GM12878 (cell line): ENCODE results near the gene ZG16B.

Source experiments
- CREB1 ChIP-seq: IDR thresholded peaks from 2 replicates; pipeline ENCODE4 v1.6.1; 2012; ENCODE audit warnings: low read depth, mild to moderate bottlenecking, inconsistent platforms
- CTCF ChIP-seq, 3 experiments: IDR thresholded peaks in 2 of 3; conservative IDR thresholded peaks in 1 of 3; 2 replicates each; pipeline ENCODE4 v1.5.1; 2011; ENCODE audit warnings: low read depth in 3 of 3, low read length in 3 of 3, mild to moderate bottlenecking in 3 of 3, control low read depth in 2 of 3, moderate library complexity in 2 of 3, inconsistent platforms in 1 of 3, mixed read lengths in 1 of 3; ENCODE audit not compliant: control insufficient read depth in 2 of 3, insufficient read depth in 1 of 3; ENCODE audit errors: extremely low read depth in 1 of 3
- EED ChIP-seq: sonication (generic); IDR thresholded peaks from 2 replicates; pipeline ENCODE4 v1.6.1; 2016; ENCODE audit warnings: antibody characterized with exemption, low read depth
- ELK1 ChIP-seq: IDR thresholded peaks from 2 replicates; pipeline ENCODE4 v1.6.1; 2012; ENCODE audit warnings: low read depth, low read length, improper control_type of control experiment
- EP300 ChIP-seq, 2 experiments: fragments of 150-350 bp in 1 of 2; IDR thresholded peaks; 2 replicates each; pipeline ENCODE4 v1.6.1; 2011 to 2012; ENCODE audit warnings: low read depth in 2 of 2, low read length in 2 of 2, borderline replicate concordance in 1 of 2, improper control_type of control experiment in 1 of 2, inconsistent platforms in 1 of 2; ENCODE audit not compliant: control insufficient read depth in 1 of 2
- EZH2 ChIP-seq: IDR thresholded peaks from 2 replicates; pipeline ENCODE4 v1.6.1; 2012; ENCODE audit warnings: low read depth, mild to moderate bottlenecking, control low read depth, inconsistent platforms, low read length, borderline replicate concordance; ENCODE audit not compliant: control insufficient read depth
- LARP7 ChIP-seq: fragments of 450-650 bp; IDR thresholded peaks from 2 replicates; pipeline ENCODE4 v1.6.1; 2017; ENCODE audit warnings: mild to moderate bottlenecking
- RCOR1 ChIP-seq: conservative IDR thresholded peaks from 2 replicates; pipeline ENCODE4 v1.6.1; 2012; ENCODE audit warnings: low read depth, low read length, improper control_type of control experiment
- SIX5 ChIP-seq: IDR thresholded peaks from 2 replicates; pipeline ENCODE4 v1.6.1; 2011; ENCODE audit warnings: mild to moderate bottlenecking, low read depth, low read length, moderate library complexity; ENCODE audit not compliant: severe bottlenecking
- TARDBP ChIP-seq: IDR thresholded peaks from 2 replicates; pipeline ENCODE4 v1.6.1; 2016; ENCODE audit warnings: borderline replicate concordance
- YBX1 ChIP-seq: fragments of 450-650 bp; IDR thresholded peaks from 2 replicates; pipeline ENCODE4 v1.6.1; 2016; ENCODE audit warnings: antibody characterized with exemption
- TF ChIP-seq, protein P1 (sequence below): fragments of 450-650 bp; IDR thresholded peaks from 2 replicates; pipeline ENCODE4 v1.6.1; 2016; ENCODE audit warnings: mild to moderate bottlenecking

GRCh38 chr16:2828521-2828840, 1.6 kb upstream of the ZG16B start:
- TF ChIP-seq CTCF (IDR thresholded peaks at IDR 0.05 in 2 of 3, conservative IDR thresholded peaks at IDR 0.05 in 1 of 3; ENCODE audit: control insufficient read depth in 2 of 3, extremely low read depth in 1 of 3, insufficient read depth in 1 of 3, low read depth in 3 of 3, low read length in 3 of 3) (no peak), CREB1 (no peak), YBX1 (no peak), EED (no peak), SIX5 (no peak), ELK1 (no peak), TARDBP (no peak), LARP7 (no peak), RCOR1 (no peak), EZH2 (no peak), EP300 (IDR thresholded peaks at IDR 0.05; ENCODE audit: borderline replicate concordance in 1 of 2, control insufficient read depth in 1 of 2, low read depth in 2 of 2, low read length in 2 of 2) (no peak)
- TF ChIP-seq, protein P1, sequence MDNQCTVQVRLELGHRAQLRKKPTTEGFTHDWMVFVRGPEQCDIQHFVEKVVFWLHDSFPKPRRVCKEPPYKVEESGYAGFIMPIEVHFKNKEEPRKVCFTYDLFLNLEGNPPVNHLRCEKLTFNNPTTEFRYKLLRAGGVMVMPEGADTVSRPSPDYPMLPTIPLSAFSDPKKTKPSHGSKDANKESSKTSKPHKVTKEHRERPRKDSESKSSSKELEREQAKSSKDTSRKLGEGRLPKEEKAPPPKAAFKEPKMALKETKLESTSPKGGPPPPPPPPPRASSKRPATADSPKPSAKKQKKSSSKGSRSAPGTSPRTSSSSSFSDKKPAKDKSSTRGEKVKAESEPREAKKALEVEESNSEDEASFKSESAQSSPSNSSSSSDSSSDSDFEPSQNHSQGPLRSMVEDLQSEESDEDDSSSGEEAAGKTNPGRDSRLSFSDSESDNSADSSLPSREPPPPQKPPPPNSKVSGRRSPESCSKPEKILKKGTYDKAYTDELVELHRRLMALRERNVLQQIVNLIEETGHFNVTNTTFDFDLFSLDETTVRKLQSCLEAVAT = no peak
